OCI-LY1 (cell line): ENCODE results near the gene IMPA2.

Source experiments
- H2AFZ ChIP-seq: fragments of 200-600 bp; sonication (generic), shearing (Covaris generic); 2 replicates; pipeline ENCODE4 v1.6.0; 2014; ENCODE audit warnings: antibody characterized with exemption, mild to moderate bottlenecking, low read length
- H3F3A ChIP-seq: fragments of 200-600 bp; sonication (generic), shearing (Covaris generic); 2 replicates; pipeline ENCODE4 v1.6.0; 2014; ENCODE audit warnings: mild to moderate bottlenecking, antibody characterized with exemption, low read length, moderate library complexity; ENCODE audit not compliant: insufficient read depth
- H3K27ac ChIP-seq: fragments of 200-600 bp; sonication (generic); 2 replicates; pipeline ENCODE4 v1.5.1; 2014; ENCODE audit warnings: low read length, mixed run types, mild to moderate bottlenecking, low read depth; ENCODE audit not compliant: poor library complexity, severe bottlenecking
- H3K27me3 ChIP-seq: fragments of 200-600 bp; sonication (generic); 2 replicates; pipeline ENCODE4 v1.6.0; 2014; ENCODE audit warnings: antibody characterized with exemption, mild to moderate bottlenecking, low read length, moderate library complexity; ENCODE audit not compliant: insufficient read depth
- H3K36me3 ChIP-seq: fragments of 200-600 bp; sonication (generic); 2 replicates; pipeline ENCODE4 v1.6.1; 2014; ENCODE audit warnings: mild to moderate bottlenecking, antibody characterized with exemption, low read length, moderate library complexity, mixed read lengths; ENCODE audit not compliant: insufficient read depth
- H3K4me1 ChIP-seq: fragments of 200-600 bp; sonication (generic); 2 replicates; pipeline ENCODE4 v1.5.1; 2014; ENCODE audit warnings: mild to moderate bottlenecking, low read length, moderate library complexity; ENCODE audit not compliant: insufficient read depth, severe bottlenecking
- H3K4me2 ChIP-seq: fragments of 200-600 bp; sonication (generic), shearing (Covaris generic); 2 replicates; pipeline ENCODE4 v1.6.1; 2014; ENCODE audit warnings: low read length
- H3K4me3 ChIP-seq: fragments of 200-600 bp; sonication (generic); 2 replicates; pipeline ENCODE4 v1.5.1; 2014; ENCODE audit warnings: low read length, low read depth, mild to moderate bottlenecking, mixed read lengths; ENCODE audit not compliant: poor library complexity, severe bottlenecking
- H3K79me2 ChIP-seq: fragments of 200-600 bp; shearing (Covaris generic); 2 replicates; pipeline ENCODE4 v1.6.1; 2016; ENCODE audit warnings: mixed run types, low read length, mixed read lengths; ENCODE audit not compliant: insufficient read depth
- H3K9ac ChIP-seq: fragments of 200-600 bp; sonication (generic), shearing (Covaris generic); 2 replicates; pipeline ENCODE4 v1.6.1; 2014; ENCODE audit warnings: mild to moderate bottlenecking, low read length, mixed read lengths
- H3K9me2 ChIP-seq: fragments of 200-600 bp; sonication (generic), shearing (Covaris generic); 2 replicates; pipeline ENCODE4 v1.6.1; 2014; ENCODE audit warnings: low read depth, mild to moderate bottlenecking, low read length, mixed read lengths
- H3K9me3 ChIP-seq: fragments of 200-600 bp; shearing (Covaris generic); 2 replicates; pipeline ENCODE4 v1.6.1; 2014; ENCODE audit warnings: low read length, mixed read lengths
- H4K20me1 ChIP-seq: fragments of 200-600 bp; sonication (generic), shearing (Covaris generic); 2 replicates; pipeline ENCODE4 v1.6.0; 2016; ENCODE audit warnings: mild to moderate bottlenecking, low read length; ENCODE audit not compliant: insufficient read depth
- EZH2 ChIP-seq: fragments of 200-600 bp; sonication (generic), shearing (Covaris generic); IDR thresholded peaks from 2 replicates; pipeline ENCODE4 v1.8.0; 2017; ENCODE audit warnings: borderline replicate concordance, mixed run types, mild to moderate bottlenecking, antibody characterized with exemption, low read length, moderate library complexity, mixed read lengths
- TF ChIP-seq, protein P1 (sequence below): fragments of 200-600 bp; sonication (generic), shearing (Covaris generic); IDR thresholded peaks from 2 replicates; pipeline ENCODE4 v1.5.1; 2017; ENCODE audit warnings: mild to moderate bottlenecking, antibody characterized with exemption, low read length, moderate library complexity, mixed read lengths

The IMPA2 gene

DNA sequence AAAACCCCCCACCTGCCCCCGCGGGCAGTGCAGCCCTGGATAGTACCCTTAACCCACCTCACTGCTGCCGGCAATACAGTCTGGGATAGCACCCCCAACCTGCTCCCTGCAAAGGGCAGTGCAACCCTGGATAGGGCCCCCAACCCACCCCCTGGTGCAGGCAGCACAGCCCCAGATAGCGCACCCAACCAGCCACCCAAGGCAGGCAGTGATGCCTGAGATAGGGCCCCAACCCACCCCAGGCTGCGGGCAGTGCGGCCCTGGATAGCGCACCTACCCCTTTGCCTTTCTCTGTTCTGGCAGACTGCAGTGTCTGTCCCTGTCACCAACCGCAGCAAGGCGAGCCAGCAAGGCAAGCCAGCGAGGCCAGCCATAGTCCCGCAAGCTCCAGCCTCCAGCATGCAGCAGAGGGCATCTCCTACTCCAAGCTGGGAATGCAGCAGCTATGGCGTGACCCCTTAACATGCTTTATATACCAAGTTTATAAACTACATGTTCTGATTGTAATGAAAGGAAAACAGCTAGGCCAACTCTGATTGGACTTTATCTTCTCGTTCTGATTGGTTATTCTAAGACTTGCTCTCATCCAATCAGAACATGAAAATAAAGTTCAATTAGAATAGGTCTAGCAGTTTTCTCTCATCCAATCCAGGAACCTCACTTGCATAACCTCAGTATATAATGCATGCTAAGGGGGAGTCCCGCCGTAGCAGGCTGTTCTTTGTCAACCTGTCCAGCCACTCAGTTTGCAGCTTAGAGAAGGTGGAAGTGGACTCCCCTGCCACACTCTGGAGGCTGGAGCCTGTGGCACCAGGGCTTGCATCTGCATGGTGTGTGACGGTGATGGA, 78.3 kb downstream of the IMPA2 start:
- H3F3A ChIP-seq: no peaks in the 10 kb centered on the region
- no peaks in the 10 kb centered on the region for H3K9me2 ChIP-seq
- no peaks in the 10 kb centered on the region for H3K36me3 ChIP-seq

DNA sequence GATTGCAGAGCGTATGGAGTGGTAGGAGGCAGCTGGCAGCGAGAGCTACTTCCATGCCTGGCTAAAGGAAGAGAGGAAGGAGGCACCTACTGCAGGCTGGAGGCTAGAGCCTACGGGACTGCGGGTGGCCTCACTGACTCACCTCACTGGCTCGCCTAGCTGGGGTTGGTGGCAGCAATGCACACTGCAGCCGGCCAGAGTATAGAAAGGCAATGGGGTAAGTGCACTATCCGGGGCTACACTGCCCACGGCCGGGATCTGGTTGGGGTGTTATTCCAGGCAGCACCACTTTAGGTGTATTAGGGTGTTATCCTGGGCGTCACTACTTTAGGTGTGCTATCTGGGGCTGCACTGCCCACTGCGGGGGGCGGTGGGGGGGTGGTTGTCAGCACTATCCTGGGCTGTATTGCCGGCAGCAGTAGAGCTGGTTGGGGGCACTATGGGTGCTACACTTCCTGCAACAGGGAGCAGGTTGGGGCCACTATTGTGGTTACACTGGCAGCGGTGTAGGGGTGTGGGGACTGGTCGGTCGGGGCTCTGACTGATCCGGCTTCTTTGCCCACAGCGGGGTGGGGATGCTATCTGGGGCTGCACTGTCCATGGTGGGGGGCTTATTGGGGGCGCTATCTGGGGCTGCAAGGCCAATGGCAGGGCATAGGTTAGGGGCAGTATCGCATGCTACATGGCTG, 79.0 kb downstream of the IMPA2 start:
- H3K9me3 ChIP-seq: no peaks in the 10 kb centered on the region
- peak overlapping the region; percentile 14; the same call in 1 of the 2 replicates for H3K4me2 ChIP-seq
- H3K9me2 ChIP-seq: no peaks in the 10 kb centered on the region
- H3F3A ChIP-seq: no peaks in the 10 kb centered on the region
- H3K79me2 ChIP-seq: no peaks in the 10 kb centered on the region
- TF ChIP-seq, protein P1, sequence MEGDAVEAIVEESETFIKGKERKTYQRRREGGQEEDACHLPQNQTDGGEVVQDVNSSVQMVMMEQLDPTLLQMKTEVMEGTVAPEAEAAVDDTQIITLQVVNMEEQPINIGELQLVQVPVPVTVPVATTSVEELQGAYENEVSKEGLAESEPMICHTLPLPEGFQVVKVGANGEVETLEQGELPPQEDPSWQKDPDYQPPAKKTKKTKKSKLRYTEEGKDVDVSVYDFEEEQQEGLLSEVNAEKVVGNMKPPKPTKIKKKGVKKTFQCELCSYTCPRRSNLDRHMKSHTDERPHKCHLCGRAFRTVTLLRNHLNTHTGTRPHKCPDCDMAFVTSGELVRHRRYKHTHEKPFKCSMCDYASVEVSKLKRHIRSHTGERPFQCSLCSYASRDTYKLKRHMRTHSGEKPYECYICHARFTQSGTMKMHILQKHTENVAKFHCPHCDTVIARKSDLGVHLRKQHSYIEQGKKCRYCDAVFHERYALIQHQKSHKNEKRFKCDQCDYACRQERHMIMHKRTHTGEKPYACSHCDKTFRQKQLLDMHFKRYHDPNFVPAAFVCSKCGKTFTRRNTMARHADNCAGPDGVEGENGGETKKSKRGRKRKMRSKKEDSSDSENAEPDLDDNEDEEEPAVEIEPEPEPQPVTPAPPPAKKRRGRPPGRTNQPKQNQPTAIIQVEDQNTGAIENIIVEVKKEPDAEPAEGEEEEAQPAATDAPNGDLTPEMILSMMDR: no peak
- TF ChIP-seq EZH2: no peak
- H2AFZ ChIP-seq: no peak overlapping the region
- no peaks in the 10 kb centered on the region for H3K4me1 ChIP-seq
- H4K20me1 ChIP-seq: no peaks in the 10 kb centered on the region
- no peaks in the 10 kb centered on the region for H3K27me3 ChIP-seq
- H3K36me3 ChIP-seq: no peaks in the 10 kb centered on the region
- peak overlapping the region; percentile 35 for H3K4me3 ChIP-seq
- H3K9ac ChIP-seq: no peak overlapping the region
- no peak overlapping the region for H3K27ac ChIP-seq

More for the DNA sequence above, 78.3 kb downstream of the IMPA2 start:
- Histone ChIP-seq H3K9ac (no peak overlapping the region), H3K9me3 (no peaks in the 10 kb centered on the region), H4K20me1 (no peaks in the 10 kb centered on the region), H3K4me3 (peak overlapping the region; percentile 35), H3K4me2 (peak overlapping the region; percentile 14; the same call in 1 of the 2 replicates), H2AFZ (no peak overlapping the region), H3K27ac (no peak overlapping the region), H3K4me1 (no peaks in the 10 kb centered on the region), H3K79me2 (no peaks in the 10 kb centered on the region), H3K27me3 (no peaks in the 10 kb centered on the region)
- TF ChIP-seq, protein P1: no peak
- TF ChIP-seq EZH2: no peak

DNA sequence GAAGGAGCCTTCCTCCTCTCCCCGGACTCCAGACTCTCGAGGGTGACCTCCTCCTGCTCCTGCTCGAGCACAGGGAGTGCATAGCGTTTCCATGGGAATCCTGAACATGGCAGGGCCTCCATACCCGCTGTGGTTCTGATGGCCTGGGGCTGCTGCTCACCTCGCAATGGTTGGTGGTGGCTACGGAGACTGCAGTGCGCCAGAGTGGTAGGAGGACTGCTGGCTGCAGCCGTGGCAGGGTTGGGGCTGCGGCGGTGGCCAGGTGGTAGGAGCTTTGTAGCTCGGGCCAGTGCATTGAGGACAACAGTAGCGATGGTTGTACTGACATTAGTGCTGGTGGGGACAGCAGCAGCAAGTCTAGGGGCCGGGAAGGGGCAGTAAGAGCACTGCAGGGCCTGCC, 80.4 kb downstream of the IMPA2 start:
- no peaks in the 10 kb centered on the region for H3K9me3 ChIP-seq
- H3K9me2 ChIP-seq: no peaks in the 10 kb centered on the region
- H3K4me1 ChIP-seq: no peaks in the 10 kb centered on the region
- H3F3A ChIP-seq: no peaks in the 10 kb centered on the region
- H3K27ac ChIP-seq: no peak overlapping the region
- no peak overlapping the region for H2AFZ ChIP-seq
- no peak overlapping the region for H3K4me2 ChIP-seq
- H3K4me3 ChIP-seq: no peak overlapping the region
- no peaks in the 10 kb centered on the region for H4K20me1 ChIP-seq
- no peaks in the 10 kb centered on the region for H3K79me2 ChIP-seq
- TF ChIP-seq, protein P1: no peak
- TF ChIP-seq EZH2: no peak
- H3K36me3 ChIP-seq: no peaks in the 10 kb centered on the region
- H3K27me3 ChIP-seq: no peaks in the 10 kb centered on the region
- no peak overlapping the region for H3K9ac ChIP-seq
